K562 (cell line): ENCODE data around the gene MYCN.

Experiments
- ARID2 ChIP-seq: fragments of 450-650 bp; IDR thresholded peaks from 2 replicates; pipeline ENCODE4 v1.6.1; 2017; ENCODE audit warnings: antibody characterized with exemption, mild to moderate bottlenecking
- CBFB ChIP-seq: sonication (generic); formaldehyde crosslinking; IDR thresholded peaks from 2 replicates; pipeline ENCODE4 v1.4.0; 2020; ENCODE audit warnings: mild to moderate bottlenecking, missing genetic modification reagents
- CTCF ChIP-seq, 3 experiments: IDR thresholded peaks in 2 of 3; conservative IDR thresholded peaks in 1 of 3; 2 replicates each; pipeline ENCODE4 v1.5.1; 2011 to 2012; ENCODE audit warnings: low read length in 3 of 3, mild to moderate bottlenecking in 3 of 3, control low read depth in 2 of 3, improper control_type of control experiment in 1 of 3, inconsistent platforms in 1 of 3, low read depth in 1 of 3, mixed read lengths in 1 of 3, moderate library complexity in 1 of 3; ENCODE audit not compliant: insufficient read depth in 2 of 3
- ERF ChIP-seq: fragments of 450-650 bp; formaldehyde crosslinking; IDR thresholded peaks from 2 replicates; pipeline ENCODE4 v1.4.0; 2020; ENCODE audit warnings: mild to moderate bottlenecking, mixed read lengths
- FOXA1 ChIP-seq: fragments of 450-650 bp; IDR thresholded peaks from 2 replicates; pipeline ENCODE4 v1.6.1; 2016; ENCODE audit warnings: mild to moderate bottlenecking, borderline replicate concordance
- GTF3C2 ChIP-seq: IDR thresholded peaks from 3 replicates; pipeline ENCODE4 v1.6.1; 2011; ENCODE audit warnings: borderline replicate concordance, mild to moderate bottlenecking, moderate library complexity; ENCODE audit not compliant: insufficient read length; ENCODE audit errors: extremely low read depth
- MAX ChIP-seq: sonication (generic); formaldehyde crosslinking; IDR thresholded peaks from 2 replicates; pipeline ENCODE4 v1.9.0; 2022; ENCODE audit warnings: mild to moderate bottlenecking, missing genetic modification reagents
- NCOA1 ChIP-seq: fragments of 450-650 bp; IDR thresholded peaks from 2 replicates; pipeline ENCODE4 v1.6.1; 2016; ENCODE audit warnings: low read depth
- ZNF124 ChIP-seq: sonication (generic); formaldehyde crosslinking; IDR thresholded peaks from 2 replicates; pipeline ENCODE4 v1.8.1; 2022; ENCODE audit warnings: missing genetic modification reagents
- ZNF384 ChIP-seq: IDR thresholded peaks from 2 replicates; pipeline ENCODE4 v1.6.1; 2012; ENCODE audit warnings: low read depth, low read length, improper control_type of control experiment

GRCh38 chr2:15953147-15953630, 12.8 kb downstream of the MYCN start:
- TF ChIP-seq NCOA1: no peak
- TF ChIP-seq ZNF384: no peak
- no peak for TF ChIP-seq CTCF (IDR thresholded peaks at IDR 0.05 in 2 of 3, conservative IDR thresholded peaks at IDR 0.05 in 1 of 3; ENCODE audit: insufficient read depth in 2 of 3, low read depth in 1 of 3, low read length in 3 of 3)
- TF ChIP-seq MAX (CRISPR knock-in tag): no peak
- no peak for TF ChIP-seq GTF3C2
- no peak for TF ChIP-seq ZNF124
- no peak for TF ChIP-seq FOXA1
- no peak for TF ChIP-seq ARID2
- no peak for TF ChIP-seq CBFB (CRISPR knock-in tag)
- TF ChIP-seq ERF (CRISPR knock-in tag): no peak
